GM18873 (cell line): ENCODE results near the gene FGF16.
"Not testable (repeated sequence)": the region's sequence is repeated elsewhere in the genome, so short reads cannot be mapped to it uniquely, and the experiment has no call there.

Source experiments
- ATAC-seq: cut with Tn5 transposase; IDR thresholded peaks from one replicate; pipeline ENCODE4 v1.9.1; 2021; ENCODE audit warnings: mild to moderate bottlenecking, moderate library complexity, moderate number of reproducible peaks; ENCODE audit not compliant: unreplicated experiment, low FRiP score

Gene FGF16

GRCh38 chrX:77446029-77446585 lies 1.1 kb upstream of the FGF16 start:
- no peak for ATAC-seq

GRCh38 chrX:77447653-77448569 lies 722 bp downstream of the FGF16 start:
- ATAC-seq = no peak

GRCh38 chrX:77450415-77450814 lies 3.2 kb downstream of the FGF16 start:
- no peak for ATAC-seq

- no peak for ATAC-seq
Measured at GRCh38 chrX:77450996-77451395, 3.8 kb downstream of the FGF16 start.

- no peak for ATAC-seq
Measured at GRCh38 chrX:77453190-77453589, 6.0 kb downstream of the FGF16 start.

GRCh38 chrX:77455437-77455836 lies 8.2 kb downstream of the FGF16 start:
- no peak for ATAC-seq

- ATAC-seq = no peak
Measured at GRCh38 chrX:77484045-77484444, 36.9 kb downstream of the FGF16 start.

GRCh38 chrX:77493677-77494553 lies 46.7 kb downstream of the FGF16 start:
- ATAC-seq = no peak

GRCh38 chrX:77500164-77500563 lies 53.0 kb downstream of the FGF16 start:
- ATAC-seq = not testable (repeated sequence)

GRCh38 chrX:77502951-77503525 lies 55.8 kb downstream of the FGF16 start:
- ATAC-seq = no peak

GRCh38 chrX:77505227-77505626 lies 58.0 kb downstream of the FGF16 start:
- no peak for ATAC-seq
